Measurements from ENCODE around the gene DTWD2.
"Not testable (repeated sequence)": the region's sequence is repeated elsewhere in the genome, so short reads cannot be mapped to it uniquely, and the experiment has no call there.

Gene DTWD2

DNA sequence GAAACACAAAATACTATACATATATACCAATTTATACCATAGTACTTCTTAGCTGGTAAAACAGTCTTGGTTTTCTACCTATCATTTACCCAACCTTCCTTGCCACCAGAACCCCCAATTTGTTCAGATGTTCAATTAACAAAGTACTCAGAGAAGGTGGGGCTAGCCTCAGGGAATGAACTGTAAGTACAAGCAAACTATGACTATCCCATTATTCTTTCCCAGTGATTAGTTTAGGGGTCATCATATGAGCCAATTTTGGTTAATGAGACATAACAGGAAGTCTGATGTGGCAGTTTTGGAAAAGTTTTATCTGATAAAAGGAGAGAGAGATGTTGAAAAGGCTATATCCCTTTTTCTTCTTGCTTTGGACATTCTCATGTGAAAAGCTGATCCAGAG is 125.8 kb downstream of the DTWD2 start:
- no peak for DNase-seq

DNA sequence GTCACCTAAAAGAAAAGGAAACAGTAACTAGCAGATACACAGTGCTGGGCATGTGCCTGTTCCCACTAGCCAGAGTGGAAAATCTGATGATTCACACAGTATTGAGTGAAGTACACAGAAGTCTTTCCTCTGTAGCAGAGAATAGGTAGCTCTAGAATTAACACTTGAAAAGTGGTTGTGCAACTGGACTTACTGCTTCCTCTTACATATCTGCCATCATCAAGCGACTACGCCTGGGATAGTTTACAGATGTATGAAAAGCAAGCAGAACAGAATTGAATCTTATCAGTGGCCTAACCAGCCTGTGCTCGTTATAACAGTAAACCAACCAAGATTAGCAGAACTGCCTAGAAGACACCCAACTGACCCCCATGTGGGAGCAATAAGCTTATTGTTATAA is 130.6 kb downstream of the DTWD2 start:
- no peak for DNase-seq

- no peak for DNase-seq
Measured at GRCh38 chr5:118854819-118855218, 133.5 kb downstream of the DTWD2 start.

DNA sequence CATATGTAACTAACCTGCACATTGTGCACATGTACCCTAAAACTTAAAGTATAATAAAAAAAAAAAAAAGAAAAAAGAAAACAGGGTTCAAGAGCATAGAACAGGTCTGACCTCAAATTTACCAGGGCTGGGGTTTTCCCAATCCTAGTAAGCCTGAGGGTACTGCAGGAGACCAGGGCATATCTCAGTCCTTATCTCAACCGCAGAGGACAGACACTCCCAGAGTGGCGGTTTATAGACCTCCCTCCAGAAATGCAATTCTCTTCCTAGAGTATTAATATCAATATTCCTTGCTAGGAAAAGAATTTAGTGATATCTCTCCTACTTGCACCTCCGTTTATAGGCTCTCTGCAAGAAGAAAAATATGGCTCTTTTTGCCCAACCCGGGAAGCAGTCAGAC is 136.6 kb downstream of the DTWD2 start:
- not testable (repeated sequence) for DNase-seq

GRCh38 chr5:118849507-118849906 is 138.8 kb downstream of the DTWD2 start:
- not testable (repeated sequence) for DNase-seq

- DNase-seq: no peak
Measured at GRCh38 chr5:118844351-118844750, 144.0 kb downstream of the DTWD2 start.

GRCh38 chr5:118834710-118835109 is 153.6 kb downstream of the DTWD2 start:
- DNase-seq: no peak

DNA sequence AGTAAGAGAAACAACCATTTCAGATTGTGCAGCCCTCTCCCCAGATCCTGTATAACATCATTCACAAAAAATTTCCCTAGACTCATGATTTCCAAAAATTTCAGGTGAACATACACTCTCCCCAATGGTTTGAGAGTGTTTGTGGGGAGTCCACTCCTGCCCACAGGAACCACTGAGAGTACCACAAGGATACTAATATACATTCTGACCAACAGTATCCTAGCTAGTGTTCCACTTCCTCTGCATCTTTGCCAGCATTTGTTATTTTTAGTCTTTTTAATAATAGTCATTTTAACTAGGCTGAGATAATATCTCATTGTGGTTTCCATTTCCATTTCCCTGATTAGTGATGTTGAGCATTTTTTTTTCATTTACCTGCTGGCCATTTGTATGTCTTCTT is 155.4 kb downstream of the DTWD2 start:
- no peak for DNase-seq

DNA sequence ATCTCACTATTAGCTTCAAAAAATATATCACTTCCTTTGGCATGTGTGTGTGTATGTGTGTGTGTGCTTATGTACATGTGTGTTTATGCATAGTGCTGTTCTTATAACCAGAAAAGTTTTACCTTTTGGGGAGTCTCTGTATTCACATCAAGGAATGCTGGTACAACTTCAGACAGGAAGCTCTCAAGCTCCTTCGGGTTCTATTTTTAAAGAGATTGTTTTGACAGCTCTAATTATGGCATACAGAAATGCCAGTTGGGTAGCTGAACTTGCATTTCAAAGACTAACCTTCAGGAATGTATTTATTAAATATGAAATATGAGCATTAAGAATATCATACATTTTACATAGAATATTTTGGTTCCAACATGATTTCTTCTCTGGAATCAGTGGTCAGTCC is 163.1 kb downstream of the DTWD2 start:
- DNase-seq: no peak

DNA sequence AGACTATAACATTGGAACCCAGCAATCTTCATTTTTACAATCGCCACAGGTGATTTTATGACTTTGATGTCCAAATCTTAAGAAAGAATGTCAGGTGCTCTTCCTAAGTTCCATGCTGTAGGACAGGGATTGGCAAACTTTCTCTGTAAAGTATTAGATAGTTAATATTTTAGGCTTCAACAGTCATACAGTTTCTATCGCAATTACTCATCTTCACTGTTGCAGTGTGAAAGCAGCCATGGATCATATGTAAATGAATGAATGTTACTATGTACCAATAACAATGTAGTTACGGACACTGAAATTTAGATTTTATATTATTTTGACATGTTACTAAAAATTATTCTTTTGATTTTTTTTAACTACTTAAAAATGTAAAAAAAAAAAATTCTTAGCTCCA is 169.7 kb downstream of the DTWD2 start:
- DNase-seq: no peak

DNA sequence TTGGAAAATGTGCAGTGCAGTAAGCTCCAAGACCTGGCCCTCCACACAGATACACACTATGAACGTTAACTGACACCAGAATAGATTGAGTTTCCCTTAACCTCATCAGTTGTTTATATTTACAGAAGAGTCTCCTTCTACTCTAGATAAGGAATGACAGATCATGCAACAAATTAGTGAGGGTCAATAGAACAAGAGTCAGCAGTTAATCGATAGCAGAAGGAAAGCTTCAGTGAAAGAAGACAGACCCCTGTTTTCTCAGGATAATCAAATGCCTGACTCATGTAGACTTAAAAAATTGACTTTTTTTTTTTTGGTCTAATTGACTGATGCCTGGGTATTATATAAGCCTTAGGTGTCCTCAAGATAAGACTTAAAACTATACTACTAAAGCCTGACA is 179.9 kb downstream of the DTWD2 start:
- no peak for DNase-seq

DNA sequence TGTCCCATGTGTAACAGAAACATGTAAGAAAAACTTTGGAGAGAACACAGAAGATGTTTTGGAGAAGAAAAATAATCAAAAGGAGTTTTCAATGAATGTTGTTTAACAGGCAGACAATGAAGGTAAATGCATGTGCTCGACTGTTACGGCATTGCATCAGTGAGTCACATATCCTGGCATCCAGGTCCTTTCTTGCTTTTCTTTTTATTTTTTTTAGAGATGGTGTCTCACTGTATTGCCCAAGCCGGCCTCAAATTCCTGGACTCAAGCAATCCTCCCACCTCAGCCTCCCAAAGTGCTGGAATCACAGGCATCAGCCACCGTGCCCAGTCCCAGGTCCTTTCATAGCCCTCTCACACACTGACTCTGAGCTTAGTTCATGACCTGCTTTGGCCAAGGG is 181.8 kb downstream of the DTWD2 start:
- DNase-seq: no peak

DNA sequence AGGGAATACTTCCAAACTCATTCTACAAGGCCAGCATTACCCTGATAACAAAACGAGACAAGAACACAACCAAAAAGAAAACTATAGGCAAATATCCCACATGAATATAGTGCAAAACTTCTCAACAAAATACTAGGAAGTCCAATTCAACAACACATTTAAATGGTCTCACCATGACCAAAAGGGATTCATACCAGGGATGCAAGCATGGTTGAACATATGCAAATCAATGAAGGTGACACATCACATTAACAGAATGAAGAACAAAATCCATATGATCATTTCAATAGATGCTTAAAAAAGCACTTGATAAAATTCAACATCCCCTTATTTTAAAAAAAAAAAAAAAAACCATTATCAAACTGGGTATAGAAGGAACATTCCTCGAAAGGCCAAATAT is 186.0 kb downstream of the DTWD2 start:
- DNase-seq: no peak

DNA sequence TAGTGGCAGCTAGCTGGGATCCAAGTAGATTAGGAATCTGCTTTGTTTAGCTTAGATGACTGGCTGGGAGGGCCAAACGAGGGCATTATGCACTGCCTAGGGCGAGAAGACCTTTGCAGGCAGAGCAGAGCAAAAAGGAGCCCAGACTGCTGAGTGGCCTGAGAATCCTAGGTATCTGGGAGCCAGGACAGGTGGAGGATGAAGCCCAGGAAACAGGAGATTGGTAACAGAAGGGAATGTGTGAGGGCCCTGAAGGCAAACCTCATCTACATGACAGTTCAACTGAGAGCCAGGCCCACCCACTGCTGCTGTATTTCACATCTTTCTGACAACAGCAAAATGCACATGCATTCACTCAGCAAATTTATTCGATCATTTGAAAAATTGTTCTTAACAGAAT is 192.3 kb downstream of the DTWD2 start:
- no peak for DNase-seq

- no peak for DNase-seq
Measured at GRCh38 chr5:118794281-118794680, 194.1 kb downstream of the DTWD2 start.

DNA sequence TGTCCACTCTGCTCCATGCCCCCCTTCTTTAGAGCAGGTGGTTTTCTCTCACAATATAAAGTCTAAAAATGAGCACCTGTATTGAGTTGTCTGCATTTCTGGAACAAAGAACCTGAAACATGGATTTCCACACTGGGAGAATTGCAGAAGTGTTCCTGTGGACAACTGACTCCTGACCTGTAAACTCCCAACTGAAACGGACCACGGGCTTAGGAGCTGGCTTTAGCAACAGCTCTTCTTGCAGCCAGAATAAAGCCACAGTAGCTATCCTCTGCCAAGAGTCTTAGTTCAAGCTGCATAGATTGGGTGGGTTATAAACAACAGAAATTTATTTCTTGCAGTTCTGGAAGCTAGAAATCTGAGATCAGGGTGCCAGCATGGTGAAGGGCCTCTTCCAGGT is 194.7 kb downstream of the DTWD2 start:
- DNase-seq: no peak

GRCh38 chr5:118793091-118793490 is 195.3 kb downstream of the DTWD2 start:
- no peak for DNase-seq

- DNase-seq: peak; percentile 63
Measured at GRCh38 chr5:118791926-118792734, 196.2 kb downstream of the DTWD2 start.

DNA sequence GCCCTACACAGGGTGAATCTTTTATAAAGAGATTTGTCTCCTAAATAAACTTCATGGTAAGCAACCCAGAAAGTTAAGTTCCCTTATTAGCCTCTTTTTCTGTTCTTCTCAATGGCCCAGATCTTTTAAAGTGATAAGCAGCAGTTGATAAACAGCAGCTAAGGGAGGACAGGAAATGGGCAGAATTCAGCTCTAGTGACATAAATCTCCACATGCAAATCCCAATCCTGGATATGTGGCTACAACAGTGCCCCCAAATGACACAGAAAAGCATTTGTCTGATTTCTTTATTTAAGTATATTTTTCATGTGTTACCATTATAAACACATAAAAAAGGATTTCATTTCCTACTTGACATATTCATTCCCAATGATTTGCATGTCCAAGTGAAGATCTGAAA is 199.0 kb downstream of the DTWD2 start:
- no peak for DNase-seq

- DNase-seq: no peak
Measured at GRCh38 chr5:118788351-118788750, 200.0 kb downstream of the DTWD2 start.
